Astrocyte (in vitro differentiated cells and primary cell): Measurements from ENCODE around the gene DENND5B.

Experiments
- CTCF ChIP-seq: IDR thresholded peaks from 2 replicates; pipeline ENCODE4 v1.5.1; 2011; ENCODE audit warnings: low read depth, mild to moderate bottlenecking, inconsistent platforms, low read length, moderate library complexity; ENCODE audit not compliant: insufficient read depth
- EZH2 ChIP-seq: IDR thresholded peaks from 2 replicates; pipeline ENCODE4 v1.6.1; 2012; ENCODE audit warnings: mild to moderate bottlenecking, low read length, inconsistent platforms; ENCODE audit not compliant: insufficient read depth

GRCh38 chr12:31589598-31589903, 1.4 kb downstream of the DENND5B start:
- TF ChIP-seq CTCF (no peak), EZH2 (no peak)
